Smooth muscle cell (in vitro differentiated cells): ENCODE data around the gene TATDN2. TPM values are rescaled to one million over a fixed set of nuclear protein-coding genes. Genes with fewer than 3 reads are reported as not detected.

Experiments used
- DNase-seq: peaks from one replicate; lab custom pipeline; 2025; ENCODE audit not compliant: unreplicated experiment; lab: John Stamatoyannopoulos, UW
- H2AFZ ChIP-seq: fragments of 200-600 bp; sonication (generic); 2 replicates; pipeline ENCODE4 v1.6.0; 2016; ENCODE audit warnings: antibody characterized with exemption, low read depth, mild to moderate bottlenecking
- H3F3A ChIP-seq: fragments of 200-600 bp; sonication (generic); 2 replicates; pipeline ENCODE4 v1.6.0; 2017; ENCODE audit warnings: antibody characterized with exemption, low read depth
- H3K27ac ChIP-seq: fragments of 200-600 bp; sonication (generic); 2 replicates; pipeline ENCODE4 v1.5.1; 2016; ENCODE audit warnings: low read depth, mild to moderate bottlenecking
- H3K27me3 ChIP-seq: fragments of 200-600 bp; sonication (generic); 2 replicates; pipeline ENCODE4 v1.6.1; 2016; ENCODE audit warnings: low read depth, mild to moderate bottlenecking
- H3K36me3 ChIP-seq: fragments of 200-600 bp; sonication (generic); 2 replicates; pipeline ENCODE4 v1.5.1; 2016; ENCODE audit warnings: low read depth
- H3K4me1 ChIP-seq: fragments of 200-600 bp; sonication (generic); 2 replicates; pipeline ENCODE4 v1.5.1; 2016; ENCODE audit warnings: low read depth
- H3K4me2 ChIP-seq: fragments of 200-600 bp; sonication (generic); 2 replicates; pipeline ENCODE4 v1.6.0; 2016; ENCODE audit warnings: mild to moderate bottlenecking
- H3K4me3 ChIP-seq: fragments of 200-600 bp; sonication (generic); 2 replicates; pipeline ENCODE4 v1.5.1; 2016; ENCODE audit warnings: mild to moderate bottlenecking
- H3K79me2 ChIP-seq: fragments of 200-600 bp; sonication (generic); 2 replicates; pipeline ENCODE4 v1.6.0; 2016; ENCODE audit warnings: low read depth, mild to moderate bottlenecking
- H3K9ac ChIP-seq: fragments of 200-600 bp; sonication (generic); 2 replicates; pipeline ENCODE4 v1.6.0; 2016; ENCODE audit warnings: low read depth
- H3K9me3 ChIP-seq: fragments of 200-600 bp; sonication (generic); replicated peaks from 2 replicates; pipeline ENCODE4 v1.5.1; 2016; ENCODE audit warnings: low read depth
- H4K20me1 ChIP-seq: fragments of 200-600 bp; sonication (generic); 2 replicates; pipeline ENCODE4 v1.6.0; 2016; ENCODE audit warnings: low read depth
- WGBS: methylation state at CpG from one replicate; pipeline ENCODE4 v1.1.7; 2016; ENCODE audit warnings: low lambda C conversion rate; 5-methylcytosine and 5-hydroxymethylcytosine counted together
- polyA plus RNA-seq: library from polyadenylated mRNA; unstranded; fragments of >200 nt; fragmentation: Nextera tagmentation; extraction: Ambion mirVana; gene quantifications from 2 replicates; pipeline ENCODE4 v1.2.1, GENCODE V29; 2016
- total RNA-seq: library from RNA; depleted of rRNA; stranded (reverse); fragments of >200 nt; gene quantifications from 2 replicates; pipeline ENCODE4 v1.2.3, GENCODE V29; 2014
- TF ChIP-seq, protein P1 (sequence below): fragments of 200-600 bp; sonication (generic); IDR thresholded peaks from 2 replicates; pipeline ENCODE4 v1.5.1; 2017; ENCODE audit warnings: borderline replicate concordance, mild to moderate bottlenecking, antibody characterized with exemption; ENCODE audit not compliant: insufficient read depth, poor library complexity, severe bottlenecking

The TATDN2 gene
- 10.7 and 23.6 TPM in 2 replicates for total RNA-seq
- 3.3 and 7.2 TPM in 2 replicates for polyA plus RNA-seq

- peak within 1 kb of the TSS; percentile 10 for H3K27ac ChIP-seq
- TF ChIP-seq, protein P1, sequence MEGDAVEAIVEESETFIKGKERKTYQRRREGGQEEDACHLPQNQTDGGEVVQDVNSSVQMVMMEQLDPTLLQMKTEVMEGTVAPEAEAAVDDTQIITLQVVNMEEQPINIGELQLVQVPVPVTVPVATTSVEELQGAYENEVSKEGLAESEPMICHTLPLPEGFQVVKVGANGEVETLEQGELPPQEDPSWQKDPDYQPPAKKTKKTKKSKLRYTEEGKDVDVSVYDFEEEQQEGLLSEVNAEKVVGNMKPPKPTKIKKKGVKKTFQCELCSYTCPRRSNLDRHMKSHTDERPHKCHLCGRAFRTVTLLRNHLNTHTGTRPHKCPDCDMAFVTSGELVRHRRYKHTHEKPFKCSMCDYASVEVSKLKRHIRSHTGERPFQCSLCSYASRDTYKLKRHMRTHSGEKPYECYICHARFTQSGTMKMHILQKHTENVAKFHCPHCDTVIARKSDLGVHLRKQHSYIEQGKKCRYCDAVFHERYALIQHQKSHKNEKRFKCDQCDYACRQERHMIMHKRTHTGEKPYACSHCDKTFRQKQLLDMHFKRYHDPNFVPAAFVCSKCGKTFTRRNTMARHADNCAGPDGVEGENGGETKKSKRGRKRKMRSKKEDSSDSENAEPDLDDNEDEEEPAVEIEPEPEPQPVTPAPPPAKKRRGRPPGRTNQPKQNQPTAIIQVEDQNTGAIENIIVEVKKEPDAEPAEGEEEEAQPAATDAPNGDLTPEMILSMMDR: no peak
- WGBS: 1% methylated on average over 68 of the region's 80 CpGs
Observed at GRCh38 chr3:10248184-10248983, at the start of gene TATDN2. TATDN2 (plus strand) TSS chr3:10248459; CDS start chr3:10249201, 742 bp downstream.

GRCh38 chr3:10198761-10199649, 49.3 kb upstream of the TATDN2 start:
- no peak overlapping the region for H3K4me2 ChIP-seq
- peaks cover 4% of the 10 kb centered on the region for H3F3A ChIP-seq
- no peaks in the 10 kb centered on the region for H3K9me3 ChIP-seq
- H2AFZ ChIP-seq: no peak overlapping the region
- TF ChIP-seq, protein P1: no peak
- no peak for DNase-seq
- H4K20me1 ChIP-seq: no peaks in the 10 kb centered on the region
- H3K36me3 ChIP-seq: no peaks in the 10 kb centered on the region
- no peaks in the 10 kb centered on the region for H3K27me3 ChIP-seq
- H3K4me1 ChIP-seq: peaks cover 11% of the 10 kb centered on the region
- H3K79me2 ChIP-seq: no peaks in the 10 kb centered on the region
- peak overlapping the region; percentile 8 for H3K27ac ChIP-seq
- H3K9ac ChIP-seq: no peak overlapping the region
- no peak overlapping the region for H3K4me3 ChIP-seq
- WGBS: 76% methylated on average over 12 of the region's 12 CpGs

More at GRCh38 chr3:10248184-10248983, at the start of gene TATDN2:
- no peaks in the 10 kb centered on the region for H3K9me3 ChIP-seq
- H3K4me1 ChIP-seq: peaks cover 23% of the 10 kb centered on the region
- H2AFZ ChIP-seq: peak within 1 kb of the TSS; percentile 64
- peak within 1 kb of the TSS; percentile 64 for H3K9ac ChIP-seq
- peak within 1 kb of the TSS; percentile 60 for H3K4me3 ChIP-seq
- H3F3A ChIP-seq: peaks cover 9% of the 10 kb centered on the region
- peaks cover 37% of the 10 kb centered on the region for H3K79me2 ChIP-seq
- peak within 1 kb of the TSS; percentile 87 for H3K4me2 ChIP-seq
- peak; percentile 57 for DNase-seq
- peaks cover 34% of the 10 kb centered on the region for H4K20me1 ChIP-seq
- no peaks in the 10 kb centered on the region for H3K36me3 ChIP-seq
- no peaks in the 10 kb centered on the region for H3K27me3 ChIP-seq

DNA sequence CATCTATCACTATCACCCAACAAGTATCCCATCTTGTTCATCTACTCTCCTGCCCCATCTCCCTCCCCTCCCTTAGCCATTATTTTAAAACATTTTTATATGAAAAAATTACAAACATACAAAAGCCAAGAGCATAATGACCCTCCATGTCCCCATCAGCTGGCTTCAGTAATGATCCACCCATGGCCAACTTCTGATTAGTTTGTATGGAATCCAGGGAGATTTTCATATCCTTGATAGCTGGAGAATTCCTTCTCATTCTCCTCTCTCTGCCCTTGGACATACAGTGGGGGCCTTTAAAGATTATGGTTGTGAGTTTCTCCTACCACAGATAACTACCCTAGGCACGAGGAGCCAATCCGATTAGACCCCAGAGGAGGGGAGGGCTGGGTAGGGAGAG, 43.3 kb upstream of the TATDN2 start:
- H3K9me3 ChIP-seq: no peaks in the 10 kb centered on the region
- H2AFZ ChIP-seq: no peak overlapping the region
- no peaks in the 10 kb centered on the region for H4K20me1 ChIP-seq
- no peaks in the 10 kb centered on the region for H3K36me3 ChIP-seq
- peaks cover 6% of the 10 kb centered on the region for H3F3A ChIP-seq
- H3K4me3 ChIP-seq: no peak overlapping the region
- no peaks in the 10 kb centered on the region for H3K79me2 ChIP-seq
- H3K27ac ChIP-seq: peak overlapping the region; percentile 91
- peak overlapping the region; percentile 60 for H3K9ac ChIP-seq
- H3K4me2 ChIP-seq: peak overlapping the region; percentile 2
- TF ChIP-seq, protein P1: no peak
- H3K27me3 ChIP-seq: no peaks in the 10 kb centered on the region
- no peak for DNase-seq
- whole genome bisulfite sequencing: 81% methylated on average over 2 of the region's 2 CpGs
- H3K4me1 ChIP-seq: no peaks in the 10 kb centered on the region
